SU-DHL-6 (cell line): ENCODE measurements around the gene CYBRD1.

Source experiments
- H2AFZ ChIP-seq: fragments of 200-600 bp; sonication (generic); 2 replicates; pipeline ENCODE4 v1.6.1; 2014; ENCODE audit warnings: low read depth, mild to moderate bottlenecking, moderate library complexity, mixed read lengths, antibody characterized with exemption, low read length; ENCODE audit not compliant: severe bottlenecking
- H3F3A ChIP-seq: fragments of 200-600 bp; shearing (Covaris generic); 2 replicates; pipeline ENCODE4 v1.6.0; 2016; ENCODE audit warnings: antibody characterized with exemption, mild to moderate bottlenecking; ENCODE audit not compliant: insufficient read depth
- H3K27ac ChIP-seq: fragments of 200-600 bp; sonication (generic); 2 replicates; pipeline ENCODE4 v1.5.1; 2016; ENCODE audit warnings: low read depth, mild to moderate bottlenecking, low read length, moderate library complexity, mixed read lengths
- H3K27me3 ChIP-seq: fragments of 200-600 bp; sonication (generic), shearing (Covaris generic); 2 replicates; pipeline ENCODE4 v1.6.0; 2014; ENCODE audit warnings: mild to moderate bottlenecking, low read length
- H3K36me3 ChIP-seq: fragments of 200-600 bp; sonication (generic); 2 replicates; pipeline ENCODE4 v1.6.1; 2014; ENCODE audit warnings: mild to moderate bottlenecking, low read length, mixed read lengths
- H3K4me2 ChIP-seq: fragments of 300-600, 200-600 bp; shearing (Covaris generic), sonication (generic); 2 replicates; pipeline ENCODE4 v1.6.0; 2014; ENCODE audit warnings: low read length, low read depth, mild to moderate bottlenecking; ENCODE audit not compliant: poor library complexity, severe bottlenecking
- H3K4me3 ChIP-seq: fragments of 200-600 bp; sonication (generic); 2 replicates; pipeline ENCODE4 v1.5.1; 2014; ENCODE audit warnings: antibody characterized with exemption, low read length, mild to moderate bottlenecking, mixed read lengths; ENCODE audit not compliant: insufficient read depth, poor library complexity, severe bottlenecking
- H3K79me2 ChIP-seq: fragments of 200-600 bp; sonication (generic); 2 replicates; pipeline ENCODE4 v1.6.1; 2014; ENCODE audit warnings: mild to moderate bottlenecking, low read length, moderate library complexity; ENCODE audit not compliant: insufficient read depth
- H3K9ac ChIP-seq: fragments of 200-600 bp; sonication (generic); 2 replicates; pipeline ENCODE4 v1.7.0; 2014; ENCODE audit warnings: mild to moderate bottlenecking, low read length
- H3K9me2 ChIP-seq: fragments of 200-600 bp; sonication (generic); replicated peaks from 2 replicates; pipeline ENCODE4 v1.6.1; 2014; ENCODE audit warnings: low read length; ENCODE audit not compliant: insufficient read depth
- H3K9me3 ChIP-seq: fragments of 200-600 bp; sonication (generic); 2 replicates; pipeline ENCODE4 v1.6.1; 2014; ENCODE audit warnings: low read length, mixed read lengths; ENCODE audit not compliant: insufficient read depth
- H4K20me1 ChIP-seq: fragments of 200-600 bp; sonication (generic); 2 replicates; pipeline ENCODE4 v1.6.1; 2014; ENCODE audit warnings: low read depth, mild to moderate bottlenecking, antibody characterized with exemption, low read length, moderate library complexity, mixed read lengths
- EZH2phosphoT487 ChIP-seq: fragments of 200-600 bp; sonication (generic), shearing (Covaris generic); conservative IDR thresholded peaks from 2 replicates; pipeline ENCODE4 v1.6.1; 2018; ENCODE audit warnings: mild to moderate bottlenecking, antibody characterized with exemption, low read length, moderate library complexity, mixed read lengths
- TF ChIP-seq, protein P1 (sequence below): fragments of 200-600 bp; sonication (generic); IDR thresholded peaks from one replicate; pipeline ENCODE4 v1.5.1; 2017; ENCODE audit warnings: antibody characterized with exemption, mild to moderate bottlenecking, low read length, moderate library complexity; ENCODE audit not compliant: insufficient read depth, poor library complexity, severe bottlenecking

CYBRD1 gene

DNA sequence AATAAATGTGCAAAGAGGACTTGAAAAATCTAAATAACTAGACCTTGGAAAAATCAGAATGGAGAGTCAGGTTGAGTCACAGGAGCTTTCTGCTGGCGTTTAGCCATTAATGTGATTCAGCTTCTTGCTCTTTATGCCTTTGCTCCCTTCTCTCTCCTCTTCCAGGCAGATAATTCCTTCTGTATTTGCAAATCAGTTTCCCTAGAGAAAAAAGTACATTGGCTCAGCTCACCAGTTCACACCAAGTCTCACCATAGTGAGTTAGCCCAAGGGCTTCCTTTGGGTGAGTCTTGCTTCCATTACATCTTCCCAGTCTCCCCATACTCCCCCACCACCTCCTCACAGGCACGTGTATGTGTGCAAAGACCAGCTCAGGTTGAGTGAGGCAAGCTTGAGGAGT lies 73.6 kb downstream of the CYBRD1 start:
- Histone ChIP-seq H2AFZ (no peak overlapping the region), H3K27ac (no peak overlapping the region)

DNA sequence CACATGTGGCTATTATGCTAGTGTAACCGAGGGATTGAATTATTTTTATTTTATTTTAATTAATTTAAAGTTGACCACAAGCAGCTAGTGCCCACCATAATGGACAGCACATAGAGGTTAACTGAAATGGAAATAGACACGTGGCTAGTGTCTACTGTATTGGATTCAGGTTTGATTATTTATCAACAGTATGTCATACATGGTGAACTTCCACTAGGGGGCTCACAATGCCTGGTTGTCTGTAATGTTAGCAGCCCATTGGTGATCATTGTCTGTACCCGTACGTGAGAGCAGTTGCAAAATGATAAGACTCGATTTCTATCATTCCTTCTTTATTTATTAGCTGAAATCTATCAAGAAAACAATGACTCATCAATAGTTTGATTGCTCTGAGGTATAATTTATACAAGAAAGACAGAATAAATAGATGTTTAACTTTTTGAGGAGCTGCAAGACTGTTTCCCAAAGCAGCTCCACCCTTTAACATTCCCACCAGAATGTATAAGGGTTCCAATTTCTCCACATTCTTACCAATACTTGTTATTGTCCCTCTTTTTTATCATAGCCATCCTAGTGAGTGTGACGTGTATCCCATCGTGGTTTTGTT lies 76.5 kb downstream of the CYBRD1 start:
- Histone ChIP-seq H3K27me3 (no peaks in the 10 kb centered on the region), H3K9me3 (no peaks in the 10 kb centered on the region), H3K4me2 (no peak overlapping the region), H3F3A (no peaks in the 10 kb centered on the region), H3K9me2 (no peaks in the 10 kb centered on the region), H3K4me3 (no peak overlapping the region), H3K9ac (no peak overlapping the region), H3K27ac (no peak overlapping the region), H3K79me2 (no peaks in the 10 kb centered on the region), H3K36me3 (no peaks in the 10 kb centered on the region), H4K20me1 (no peaks in the 10 kb centered on the region), H2AFZ (peak overlapping the region; percentile 59)
- no peak for TF ChIP-seq EZH2phosphoT487
- TF ChIP-seq, protein P1, sequence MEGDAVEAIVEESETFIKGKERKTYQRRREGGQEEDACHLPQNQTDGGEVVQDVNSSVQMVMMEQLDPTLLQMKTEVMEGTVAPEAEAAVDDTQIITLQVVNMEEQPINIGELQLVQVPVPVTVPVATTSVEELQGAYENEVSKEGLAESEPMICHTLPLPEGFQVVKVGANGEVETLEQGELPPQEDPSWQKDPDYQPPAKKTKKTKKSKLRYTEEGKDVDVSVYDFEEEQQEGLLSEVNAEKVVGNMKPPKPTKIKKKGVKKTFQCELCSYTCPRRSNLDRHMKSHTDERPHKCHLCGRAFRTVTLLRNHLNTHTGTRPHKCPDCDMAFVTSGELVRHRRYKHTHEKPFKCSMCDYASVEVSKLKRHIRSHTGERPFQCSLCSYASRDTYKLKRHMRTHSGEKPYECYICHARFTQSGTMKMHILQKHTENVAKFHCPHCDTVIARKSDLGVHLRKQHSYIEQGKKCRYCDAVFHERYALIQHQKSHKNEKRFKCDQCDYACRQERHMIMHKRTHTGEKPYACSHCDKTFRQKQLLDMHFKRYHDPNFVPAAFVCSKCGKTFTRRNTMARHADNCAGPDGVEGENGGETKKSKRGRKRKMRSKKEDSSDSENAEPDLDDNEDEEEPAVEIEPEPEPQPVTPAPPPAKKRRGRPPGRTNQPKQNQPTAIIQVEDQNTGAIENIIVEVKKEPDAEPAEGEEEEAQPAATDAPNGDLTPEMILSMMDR = peak; percentile 84

More for the DNA sequence above, 73.6 kb downstream of the CYBRD1 start:
- Histone ChIP-seq H3K9ac (no peak overlapping the region), H4K20me1 (no peaks in the 10 kb centered on the region), H3K9me3 (0 out of 2 replicates have a peak, but pooled peaks cover 4% of the 10 kb centered on the region), H3F3A (no peaks in the 10 kb centered on the region), H3K27me3 (no peaks in the 10 kb centered on the region), H3K36me3 (no peaks in the 10 kb centered on the region), H3K79me2 (no peaks in the 10 kb centered on the region), H3K9me2 (no peaks in the 10 kb centered on the region), H3K4me2 (no peak overlapping the region), H3K4me3 (no peak overlapping the region)
- TF ChIP-seq, protein P1 = no peak
- TF ChIP-seq EZH2phosphoT487 = no peak

GRCh38 chr2:171600126-171600525 lies 77.9 kb downstream of the CYBRD1 start:
- H3K79me2 ChIP-seq = no peaks in the 10 kb centered on the region
- H3K27ac ChIP-seq = no peak overlapping the region
- no peak overlapping the region for H2AFZ ChIP-seq
- no peak overlapping the region for H3K4me2 ChIP-seq
- H3K36me3 ChIP-seq = no peaks in the 10 kb centered on the region
- no peak for TF ChIP-seq EZH2phosphoT487
- TF ChIP-seq, protein P1 = no peak
- no peaks in the 10 kb centered on the region for H3F3A ChIP-seq
- H3K27me3 ChIP-seq = no peaks in the 10 kb centered on the region
- H3K4me3 ChIP-seq = no peak overlapping the region
- no peaks in the 10 kb centered on the region for H3K9me3 ChIP-seq
- no peaks in the 10 kb centered on the region for H3K9me2 ChIP-seq
- no peaks in the 10 kb centered on the region for H4K20me1 ChIP-seq
- H3K9ac ChIP-seq = no peak overlapping the region
